ENCODE results near the gene PYM1.

The PYM1 gene

DNA sequence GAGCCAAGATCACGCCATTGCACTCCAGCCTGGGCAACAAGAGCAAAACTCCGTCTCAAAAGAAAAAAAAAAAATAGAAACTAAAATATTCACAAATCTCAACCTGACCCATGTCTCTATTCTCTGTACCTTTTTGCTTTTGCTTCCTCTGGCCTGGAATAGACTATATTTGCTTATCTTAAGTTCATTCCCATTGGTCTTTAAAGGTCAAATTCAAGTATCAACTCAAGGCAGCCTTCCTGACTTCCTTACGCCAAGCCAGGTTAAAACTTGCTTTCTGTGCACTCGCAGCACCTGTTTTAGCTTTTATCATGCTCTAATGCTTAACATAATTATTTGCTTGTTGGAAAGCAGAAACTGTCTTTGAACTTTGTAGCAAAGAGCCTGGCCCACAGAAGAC lies 14.8 kb downstream of the PYM1 start:
- H3K4me3 ChIP-seq (replicated peaks in 1 of 2; ENCODE audit: low read depth in 2 of 2, low read length in 2 of 2): no peak overlapping the region
- TF ChIP-seq, protein P1, sequence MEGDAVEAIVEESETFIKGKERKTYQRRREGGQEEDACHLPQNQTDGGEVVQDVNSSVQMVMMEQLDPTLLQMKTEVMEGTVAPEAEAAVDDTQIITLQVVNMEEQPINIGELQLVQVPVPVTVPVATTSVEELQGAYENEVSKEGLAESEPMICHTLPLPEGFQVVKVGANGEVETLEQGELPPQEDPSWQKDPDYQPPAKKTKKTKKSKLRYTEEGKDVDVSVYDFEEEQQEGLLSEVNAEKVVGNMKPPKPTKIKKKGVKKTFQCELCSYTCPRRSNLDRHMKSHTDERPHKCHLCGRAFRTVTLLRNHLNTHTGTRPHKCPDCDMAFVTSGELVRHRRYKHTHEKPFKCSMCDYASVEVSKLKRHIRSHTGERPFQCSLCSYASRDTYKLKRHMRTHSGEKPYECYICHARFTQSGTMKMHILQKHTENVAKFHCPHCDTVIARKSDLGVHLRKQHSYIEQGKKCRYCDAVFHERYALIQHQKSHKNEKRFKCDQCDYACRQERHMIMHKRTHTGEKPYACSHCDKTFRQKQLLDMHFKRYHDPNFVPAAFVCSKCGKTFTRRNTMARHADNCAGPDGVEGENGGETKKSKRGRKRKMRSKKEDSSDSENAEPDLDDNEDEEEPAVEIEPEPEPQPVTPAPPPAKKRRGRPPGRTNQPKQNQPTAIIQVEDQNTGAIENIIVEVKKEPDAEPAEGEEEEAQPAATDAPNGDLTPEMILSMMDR (IDR thresholded peaks at IDR 0.05; ENCODE audit: low read depth, low read length): no peak
- DNase-seq (ENCODE audit: low read depth in 2 of 2): no peak

DNA sequence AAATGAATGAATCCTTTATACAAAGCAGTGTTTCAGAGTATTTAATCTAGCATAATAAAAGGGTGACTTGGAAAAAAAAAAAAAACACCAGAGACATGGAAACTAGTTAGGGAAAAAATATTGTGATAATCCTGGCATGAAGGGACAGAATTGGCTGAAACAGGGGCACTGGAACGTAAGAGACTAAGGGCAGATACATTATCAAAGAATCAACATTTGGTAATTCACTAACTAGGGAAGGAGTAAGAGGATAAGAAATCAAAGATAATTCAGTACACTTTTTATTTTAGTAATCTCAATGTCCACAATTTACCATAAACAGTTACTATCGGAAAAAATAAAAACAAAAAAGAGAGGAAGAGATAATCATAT lies 18.2 kb downstream of the PYM1 start:
- TF ChIP-seq, protein P1 (IDR thresholded peaks at IDR 0.05; ENCODE audit: low read depth, low read length): no peak
- H3K4me3 ChIP-seq (replicated peaks in 1 of 2; ENCODE audit: low read depth in 2 of 2, low read length in 2 of 2): no peak overlapping the region
- no peak for DNase-seq (ENCODE audit: low read depth in 2 of 2)

DNA sequence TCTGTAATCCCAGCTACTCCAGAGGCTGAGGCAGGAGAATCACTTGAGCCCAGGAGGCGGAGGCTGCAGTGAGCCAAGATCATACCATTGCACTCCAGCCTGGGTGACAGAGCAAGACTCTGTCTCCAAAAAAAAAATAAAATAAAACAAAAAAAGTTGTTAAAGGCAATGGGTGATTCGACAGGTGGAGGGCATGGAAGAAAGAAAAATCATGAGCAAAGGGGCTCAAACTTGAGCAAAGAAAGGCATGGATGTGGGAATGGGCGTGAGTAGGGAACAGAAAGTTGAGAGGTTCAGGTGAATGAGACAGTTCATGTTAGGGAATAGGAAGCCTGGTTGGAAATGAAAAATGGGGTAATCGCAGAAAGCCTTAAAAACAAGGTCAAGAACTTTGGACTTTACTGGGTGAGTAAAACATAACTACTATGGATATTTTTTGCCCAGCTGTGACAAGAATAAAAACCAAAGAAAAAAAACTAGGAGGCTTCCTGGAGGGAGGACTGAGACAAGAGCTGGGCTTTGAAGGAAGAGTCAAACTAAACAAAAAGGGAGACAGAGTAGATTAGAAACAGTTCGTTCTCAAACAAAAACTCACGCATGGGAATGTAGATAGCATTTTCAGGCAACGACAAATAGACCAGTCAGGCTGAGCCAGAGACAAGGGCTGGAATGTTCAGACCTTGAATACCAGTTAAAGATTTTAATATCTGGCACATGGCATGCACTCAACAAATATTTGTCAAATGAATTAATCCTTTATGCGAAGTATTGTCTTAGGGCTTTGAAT lies 18.8 kb downstream of the PYM1 start:
- no peak overlapping the region for H3K4me3 ChIP-seq (replicated peaks in 1 of 2; ENCODE audit: low read depth in 2 of 2, low read length in 2 of 2)
- DNase-seq (ENCODE audit: low read depth in 2 of 2): peak; percentile 56 to 61
- TF ChIP-seq, protein P1 (IDR thresholded peaks at IDR 0.05; ENCODE audit: low read depth, low read length): no peak

DNA sequence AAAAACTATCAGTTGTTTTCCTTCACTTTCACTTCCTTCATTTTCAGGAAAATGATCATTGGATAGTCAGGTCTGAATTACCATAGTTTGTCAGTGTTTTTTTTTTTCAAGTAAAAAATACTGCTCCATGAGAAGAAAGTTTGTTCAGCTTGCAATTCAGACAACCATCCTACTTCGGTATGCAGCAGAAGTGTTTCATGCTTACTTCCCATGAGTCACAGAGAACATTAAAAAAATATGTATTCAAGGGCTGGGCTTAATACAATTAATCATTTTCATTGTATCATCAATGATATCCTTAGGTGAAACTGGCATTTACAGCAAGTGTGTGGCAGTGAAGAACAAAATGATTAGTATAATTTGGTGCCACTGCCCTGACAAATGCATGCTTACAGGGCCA lies 21.6 kb downstream of the PYM1 start:
- TF ChIP-seq, protein P1 (IDR thresholded peaks at IDR 0.05; ENCODE audit: low read depth, low read length): no peak
- H3K4me3 ChIP-seq (replicated peaks in 1 of 2; ENCODE audit: low read depth in 2 of 2, low read length in 2 of 2): no peak overlapping the region
- DNase-seq (ENCODE audit: low read depth in 2 of 2): peak; percentile 35 to 78

DNA sequence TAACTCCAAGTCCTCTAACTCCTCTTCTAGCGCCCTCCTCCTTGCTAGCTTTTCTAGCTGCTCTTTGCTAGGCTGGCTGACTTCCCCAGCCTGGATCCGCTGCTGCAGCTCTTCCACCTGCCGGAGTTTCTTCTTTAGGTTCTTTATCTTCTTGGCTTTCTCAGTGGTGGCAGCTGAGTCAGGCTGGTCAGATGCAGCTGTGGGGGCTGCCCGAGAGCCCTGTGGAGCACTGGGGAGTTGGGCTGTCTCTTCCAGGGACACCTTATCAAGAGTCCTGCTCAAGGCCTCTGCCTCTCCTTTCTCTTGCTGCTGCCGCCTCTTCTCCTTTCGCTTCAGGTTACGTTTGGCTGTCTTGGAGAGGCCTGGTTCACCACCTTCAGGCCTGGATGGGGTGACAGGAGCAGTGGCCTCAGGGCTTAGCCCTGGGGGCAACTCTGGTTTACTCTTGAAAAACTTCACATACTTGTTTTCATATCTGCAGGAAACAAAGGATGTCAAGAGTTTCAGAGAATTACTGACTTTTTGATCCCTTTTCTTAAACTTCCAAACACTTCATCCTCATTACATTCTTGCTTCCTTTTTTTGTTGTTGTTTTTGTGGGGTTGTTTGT lies 25.7 kb downstream of the PYM1 start:
- TF ChIP-seq, protein P1 (IDR thresholded peaks at IDR 0.05; ENCODE audit: low read depth, low read length): no peak
- no peak for DNase-seq (ENCODE audit: low read depth in 2 of 2)
- H3K4me3 ChIP-seq (replicated peaks in 1 of 2; ENCODE audit: low read depth in 2 of 2, low read length in 2 of 2): no peak overlapping the region

DNA sequence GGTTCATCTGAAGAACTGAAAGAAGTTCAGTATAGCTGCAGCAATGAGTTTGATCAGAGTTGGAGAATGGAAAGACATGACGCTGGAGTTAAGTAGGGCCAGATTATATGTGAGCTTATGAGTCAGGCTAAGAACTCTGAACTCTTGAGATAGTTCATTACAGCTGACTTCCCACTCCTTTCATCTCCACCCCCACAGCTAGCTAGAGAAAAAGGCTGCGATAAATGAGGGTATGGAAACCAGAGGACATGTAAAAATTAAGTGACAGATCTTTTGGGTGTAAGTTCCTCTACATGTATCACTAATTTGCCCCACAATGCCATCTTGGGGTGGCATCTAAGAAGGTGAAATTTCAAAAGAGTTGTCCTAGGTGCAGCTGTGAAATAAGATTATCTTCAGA lies 28.6 kb downstream of the PYM1 start:
- peak; percentile 54 to 56 for DNase-seq (ENCODE audit: low read depth in 2 of 2)
- no peak overlapping the region for H3K4me3 ChIP-seq (replicated peaks in 1 of 2; ENCODE audit: low read depth in 2 of 2, low read length in 2 of 2)
- TF ChIP-seq, protein P1 (IDR thresholded peaks at IDR 0.05; ENCODE audit: low read depth, low read length): no peak
